GM12892 (cell line): ENCODE measurements around the gene CUBN.

Source experiments
- POLR2A ChIP-seq: IDR thresholded peaks from 2 replicates; pipeline ENCODE4 v1.6.1; 2011; ENCODE audit warnings: low read depth, low read length, control low read depth
- POLR2AphosphoS5 ChIP-seq: IDR thresholded peaks from 2 replicates; pipeline ENCODE4 v1.6.1; 2011; ENCODE audit warnings: low read depth, low read length, control low read depth
- TAF1 ChIP-seq: IDR thresholded peaks from 2 replicates; pipeline ENCODE4 v1.6.1; 2011; ENCODE audit warnings: low read depth, mild to moderate bottlenecking, control low read depth, low read length, borderline replicate concordance

- TF ChIP-seq POLR2A = no peak
- no peak for TF ChIP-seq POLR2AphosphoS5
- no peak for TF ChIP-seq TAF1
Measured at GRCh38 chr10:17151716-17152115, 22.1 kb upstream of the CUBN start.
